ENCODE results near the gene PFDN5. TPM values are rescaled to one million over a fixed set of nuclear protein-coding genes. Genes with fewer than 3 reads are reported as not detected.

Gene PFDN5
- total and polyA plus RNA-seq, 10 of the 15 experiments (the other 5 are each of a cell fraction or from before 2014, with no cell fraction given): 300 to 1,596 (median 495) TPM

GRCh38 chr12:53276511-53276910 lies 18.8 kb upstream of the PFDN5 start:
- 96% methylated on average over 11 of the region's 11 CpGs for WGBS (ENCODE audit: insufficient coverage, insufficient replicate concordance, low lambda C conversion rate, missing lambda C conversion rate)
- Histone ChIP-seq H3K27ac (ENCODE audit: control insufficient read depth, insufficient read depth) (no peak overlapping the region), H3K36me3 (ENCODE audit: control insufficient read depth in 2 of 2, insufficient read depth in 2 of 2, low read length in 1 of 2) (peaks cover 10 to 18% of the 10 kb centered on the region in 2 experiments), H3K9me3 (replicated peaks; ENCODE audit: control insufficient read depth, insufficient read depth, low read length) (no peaks in the 10 kb centered on the region), H3K4me2 (ENCODE audit: control insufficient read depth, insufficient read depth) (no peak overlapping the region), H3K79me2 (ENCODE audit: control insufficient read depth, insufficient read depth, low read length) (no peaks in the 10 kb centered on the region), H3K27me3 (replicated peaks in 1 of 2; ENCODE audit: control insufficient read depth in 2 of 2, insufficient read depth in 2 of 2, low read length in 1 of 2) (no peaks in the 10 kb centered on the region), H2AFZ (ENCODE audit: control insufficient read depth, low read depth, low read length) (no peak overlapping the region), H3K4me1 (ENCODE audit: control insufficient read depth, insufficient read depth, low read length) (no peaks in the 10 kb centered on the region), H3K9ac (ENCODE audit: control insufficient read depth, insufficient read depth, low read length) (no peak overlapping the region), H4K20me1 (ENCODE audit: control insufficient read depth, insufficient read depth) (no peaks in the 10 kb centered on the region), H3K4me3 (no peak overlapping the region)
- ChIA-PET RAD21 (ENCODE audit: unreplicated experiment) (no interaction called here), POLR2A (no interaction called here), CTCF (no interaction called here), SMC1A (ENCODE audit: uncharacterized antibody, unreplicated experiment) (interaction anchor here (0.7 kb wide), 1 partner anchor 37 kb away, joined by 3 read pairs; no protein-coding TSS in a partner anchor)
- in situ Hi-C loops (cut with MboI) (no loop called here), intact Hi-C loops (cut with micrococcal nuclease; ENCODE audit: unreplicated experiment) (no loop called here)
- DNase-seq (ENCODE audit: low read depth, low spot score) (no peak), FAIRE-seq (no peak), ATAC-seq (no peak)
- BruUV-seq (replicated peaks): TSS peak; percentile 47
- TF ChIP-seq, protein P1, sequence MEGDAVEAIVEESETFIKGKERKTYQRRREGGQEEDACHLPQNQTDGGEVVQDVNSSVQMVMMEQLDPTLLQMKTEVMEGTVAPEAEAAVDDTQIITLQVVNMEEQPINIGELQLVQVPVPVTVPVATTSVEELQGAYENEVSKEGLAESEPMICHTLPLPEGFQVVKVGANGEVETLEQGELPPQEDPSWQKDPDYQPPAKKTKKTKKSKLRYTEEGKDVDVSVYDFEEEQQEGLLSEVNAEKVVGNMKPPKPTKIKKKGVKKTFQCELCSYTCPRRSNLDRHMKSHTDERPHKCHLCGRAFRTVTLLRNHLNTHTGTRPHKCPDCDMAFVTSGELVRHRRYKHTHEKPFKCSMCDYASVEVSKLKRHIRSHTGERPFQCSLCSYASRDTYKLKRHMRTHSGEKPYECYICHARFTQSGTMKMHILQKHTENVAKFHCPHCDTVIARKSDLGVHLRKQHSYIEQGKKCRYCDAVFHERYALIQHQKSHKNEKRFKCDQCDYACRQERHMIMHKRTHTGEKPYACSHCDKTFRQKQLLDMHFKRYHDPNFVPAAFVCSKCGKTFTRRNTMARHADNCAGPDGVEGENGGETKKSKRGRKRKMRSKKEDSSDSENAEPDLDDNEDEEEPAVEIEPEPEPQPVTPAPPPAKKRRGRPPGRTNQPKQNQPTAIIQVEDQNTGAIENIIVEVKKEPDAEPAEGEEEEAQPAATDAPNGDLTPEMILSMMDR (IDR thresholded peaks at IDR 0.05 in 2 of 3, conservative IDR thresholded peaks at IDR 0.05 in 1 of 3; ENCODE audit: control insufficient read depth in 2 of 3, extremely low read depth in 1 of 3, insufficient read depth in 1 of 3, low read depth in 3 of 3, low read length in 3 of 3): no peak
- TF ChIP-seq SMARCA5 (IDR thresholded peaks at IDR 0.05): no peak
- TF ChIP-seq SMC3 (IDR thresholded peaks at IDR 0.05; ENCODE audit: borderline replicate concordance, low read length): no peak
- no peak for TF ChIP-seq TCF12 (IDR thresholded peaks at IDR 0.05; ENCODE audit: low read depth, low read length)
- no peak for TF ChIP-seq USF1 (IDR thresholded peaks at IDR 0.05; ENCODE audit: borderline replicate concordance, extremely low read length, insufficient read depth, low read depth, low read length)
- no peak for TF ChIP-seq BHLHE40 (IDR thresholded peaks at IDR 0.05; ENCODE audit: borderline replicate concordance in 1 of 2, low read depth in 2 of 2, low read length in 1 of 2)
- TF ChIP-seq NR2F1 (conservative IDR thresholded peaks at IDR 0.05): no peak
- TF ChIP-seq RAD21 (IDR thresholded peaks at IDR 0.05; ENCODE audit: insufficient read depth, low read depth, low read length): no peak
- TF ChIP-seq SMAD5 (IDR thresholded peaks at IDR 0.05; ENCODE audit: low read depth): no peak

Measured in GM12878 (cell line).